Stimulated activated CD4-positive, alpha-beta T cell treated with anti-CD3 and anti-CD28 coated beads, Interleukin-1b, Interleukin-23, amount 100 ng/mL, for 48 hours (primary cell): ENCODE data around the gene ANP32B.
"Not testable (repeated sequence)": the region's sequence is repeated elsewhere in the genome, so short reads cannot be mapped to it uniquely, and the experiment has no call there.

Source experiments
- DNase-seq: peaks from one replicate; pipeline ENCODE4 v3.0.0-alpha.2; 2020

The ANP32B gene

GRCh38 chr9:97996676-97997075 is 13.5 kb downstream of the ANP32B start:
- not testable (repeated sequence) for DNase-seq

DNA sequence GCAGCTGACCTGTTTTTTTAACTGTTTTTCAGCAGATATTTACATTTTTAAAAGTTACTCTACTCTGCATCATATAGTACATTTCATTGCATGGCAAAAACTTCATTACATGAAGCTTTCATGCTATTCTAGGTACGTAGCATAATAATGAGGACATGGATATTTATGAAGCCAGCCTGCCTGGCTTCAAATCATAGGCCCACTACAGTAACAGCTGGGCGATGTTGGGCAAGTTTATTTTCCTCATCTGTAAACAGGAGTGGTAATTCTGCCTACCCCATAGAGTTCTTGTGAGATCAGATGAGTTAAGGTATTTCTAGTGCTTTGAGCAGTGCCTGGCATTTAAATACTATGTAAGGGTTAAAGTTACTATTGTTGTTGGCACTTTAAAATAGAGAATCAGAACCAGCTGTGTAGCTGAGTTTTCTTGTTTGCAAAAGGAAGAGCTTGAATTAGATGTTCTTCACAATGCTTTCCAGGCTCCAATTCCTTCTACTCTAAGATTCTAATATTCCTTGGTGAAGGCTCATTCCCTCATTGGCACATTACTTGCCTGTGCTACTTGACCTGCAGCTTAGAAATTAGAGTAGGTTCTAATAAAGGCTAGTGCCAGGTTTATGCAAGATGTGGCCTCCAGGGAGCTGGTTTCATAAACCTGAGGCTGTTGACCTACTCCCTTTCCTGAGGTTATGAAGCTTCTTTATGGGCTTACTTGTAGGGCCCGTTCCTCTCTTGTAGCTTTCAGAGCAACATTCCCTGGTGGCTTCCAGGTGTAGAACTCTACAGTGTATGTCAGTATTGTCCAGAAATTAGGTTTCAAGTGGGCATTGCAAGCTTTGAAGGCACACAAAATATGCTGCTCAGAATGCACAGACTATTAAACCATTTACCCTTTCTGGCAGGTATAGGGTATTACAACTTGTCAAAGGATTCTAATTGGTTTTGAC is 14.5 kb downstream of the ANP32B start:
- no peak for DNase-seq

DNA sequence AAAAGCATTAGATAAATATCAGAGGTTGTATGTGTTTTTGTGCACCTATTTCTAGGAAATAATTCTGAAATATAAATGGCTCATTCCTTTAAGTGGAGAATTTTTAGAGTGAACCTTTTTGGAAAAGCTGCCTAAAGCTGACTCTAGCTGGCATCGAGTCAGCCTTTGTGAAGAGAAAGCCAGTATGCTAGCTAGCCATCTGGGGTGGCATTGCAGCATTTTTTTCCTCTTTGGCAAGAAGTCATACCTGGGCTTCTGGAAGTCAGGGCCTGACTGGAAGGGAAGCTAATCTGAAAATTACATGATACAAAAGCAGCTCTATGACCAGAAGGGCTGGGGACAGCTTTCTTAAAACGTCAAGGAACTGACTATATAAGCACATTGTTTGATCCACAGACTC is 19.7 kb downstream of the ANP32B start:
- DNase-seq: no peak

DNA sequence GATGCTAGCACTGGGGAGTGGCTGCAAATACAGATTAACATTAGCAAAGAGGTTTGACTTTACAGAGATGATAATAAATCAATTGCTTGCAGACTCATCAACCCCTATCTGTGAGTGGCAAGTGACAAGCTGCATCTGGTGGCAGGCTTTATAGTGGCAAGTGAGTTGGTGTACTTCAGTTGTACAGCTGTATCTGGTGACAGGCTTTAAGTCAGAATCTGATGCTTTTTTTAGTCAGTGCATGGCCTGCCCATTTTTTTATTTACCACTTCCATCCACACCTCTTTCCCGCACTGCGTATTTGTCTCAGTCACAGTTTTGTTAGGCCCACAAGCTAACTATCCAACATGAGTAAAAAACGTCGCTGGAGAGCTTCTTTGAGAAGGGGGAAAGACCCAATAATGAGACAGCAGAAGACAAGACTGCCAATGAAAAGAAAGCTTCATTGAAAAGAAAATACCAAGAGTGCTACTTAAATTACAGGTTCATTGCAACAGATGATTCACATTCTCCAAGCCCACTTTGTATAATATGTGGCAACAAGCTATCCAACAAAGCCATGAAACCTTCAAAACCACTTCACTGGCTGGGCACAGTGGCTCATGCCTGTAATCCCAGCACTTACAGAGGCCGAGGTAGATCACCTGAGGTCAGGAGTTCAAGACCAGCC is 23.1 kb downstream of the ANP32B start:
- DNase-seq: no peak

DNA sequence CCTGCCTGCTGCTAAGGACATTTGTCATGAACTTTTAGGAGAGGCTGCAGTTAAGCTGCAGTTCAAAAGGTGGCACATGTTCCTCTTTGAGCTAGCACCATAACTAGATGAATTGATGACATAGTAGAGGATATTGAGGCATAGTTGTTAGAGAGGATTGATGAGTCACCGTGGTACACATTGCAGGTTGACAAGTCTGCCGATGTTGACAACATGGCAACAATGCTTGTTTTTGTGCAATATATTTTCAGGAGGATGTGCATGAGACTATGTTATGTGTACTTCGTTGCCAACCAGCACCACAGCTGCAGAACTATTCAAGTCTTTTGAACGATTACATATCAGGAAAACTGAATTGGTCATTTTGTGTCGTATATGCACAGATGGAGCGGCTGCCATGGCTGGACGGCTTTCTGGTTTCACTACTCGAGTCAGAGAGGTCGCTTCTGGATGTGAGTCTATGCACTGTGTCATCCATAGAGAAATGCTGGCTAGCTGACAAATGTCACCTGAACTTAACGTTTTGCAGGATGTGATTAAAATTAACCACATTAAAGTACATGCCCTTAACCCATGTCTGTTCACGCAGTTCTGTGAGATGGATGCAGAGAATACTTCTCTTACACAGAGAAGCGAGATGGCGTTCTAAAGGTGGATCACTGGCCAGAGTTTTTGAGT is 24.2 kb downstream of the ANP32B start:
- DNase-seq: peak; percentile 34

GRCh38 chr9:98008764-98009163 is 25.6 kb downstream of the ANP32B start:
- no peak for DNase-seq

GRCh38 chr9:98009437-98009836 is 26.3 kb downstream of the ANP32B start:
- no peak for DNase-seq

DNA sequence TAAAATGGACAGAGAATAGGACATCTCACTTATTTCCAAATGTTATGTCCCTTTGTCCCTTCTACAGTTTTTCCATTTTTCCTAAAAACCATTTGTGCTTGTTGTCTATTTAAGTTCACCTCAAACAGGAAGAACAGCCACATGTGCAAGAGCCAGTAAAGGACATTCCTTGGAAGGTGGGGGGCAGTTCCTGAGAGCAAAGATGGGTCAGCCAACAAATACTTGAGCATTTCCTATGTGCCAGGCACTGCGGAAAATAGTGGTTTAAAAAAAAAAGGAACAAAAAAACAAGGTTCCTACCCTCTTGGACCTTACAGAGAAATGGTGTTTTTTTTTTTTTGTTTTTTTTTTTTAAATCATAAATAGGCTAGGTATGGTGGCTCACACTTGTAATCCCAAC is 26.8 kb downstream of the ANP32B start:
- no peak for DNase-seq

DNA sequence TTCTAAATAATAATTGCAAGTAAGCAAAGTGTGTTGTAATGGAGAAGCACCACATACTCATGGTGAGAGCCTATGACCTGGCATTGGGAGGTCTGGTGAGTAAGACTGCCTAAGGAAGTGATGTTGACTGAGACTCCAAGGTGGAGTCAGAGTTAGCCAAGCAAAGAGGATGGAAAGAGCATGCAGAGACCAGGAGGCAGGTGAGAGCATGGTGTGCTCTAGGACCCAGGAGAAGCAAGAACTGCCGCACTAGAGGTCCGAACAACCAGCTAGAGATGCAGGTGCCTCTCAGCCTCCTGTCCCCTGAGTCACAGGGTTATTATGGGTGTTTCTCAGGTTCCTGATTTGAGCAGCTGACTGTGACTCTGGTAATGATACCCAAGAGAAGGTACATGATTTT is 27.3 kb downstream of the ANP32B start:
- peak; percentile 49 for DNase-seq

DNA sequence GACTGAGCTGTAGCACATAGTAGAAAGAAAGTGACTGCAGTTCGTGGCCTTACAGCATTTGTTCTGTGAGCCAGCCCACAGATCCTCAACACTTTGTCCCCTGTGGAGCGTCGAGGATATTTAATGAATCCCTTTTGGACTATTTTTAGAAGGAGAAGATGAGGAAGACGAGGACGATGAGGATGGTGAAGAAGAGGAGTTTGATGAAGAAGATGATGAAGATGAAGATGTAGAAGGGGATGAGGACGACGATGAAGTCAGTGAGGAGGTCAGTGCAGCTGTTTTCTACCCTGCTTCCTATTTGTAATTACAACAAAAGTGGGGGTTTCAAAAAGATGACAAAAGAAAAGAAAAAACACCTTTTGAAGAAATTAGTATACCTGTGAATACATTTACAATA is 28.0 kb downstream of the ANP32B start:
- no peak for DNase-seq

DNA sequence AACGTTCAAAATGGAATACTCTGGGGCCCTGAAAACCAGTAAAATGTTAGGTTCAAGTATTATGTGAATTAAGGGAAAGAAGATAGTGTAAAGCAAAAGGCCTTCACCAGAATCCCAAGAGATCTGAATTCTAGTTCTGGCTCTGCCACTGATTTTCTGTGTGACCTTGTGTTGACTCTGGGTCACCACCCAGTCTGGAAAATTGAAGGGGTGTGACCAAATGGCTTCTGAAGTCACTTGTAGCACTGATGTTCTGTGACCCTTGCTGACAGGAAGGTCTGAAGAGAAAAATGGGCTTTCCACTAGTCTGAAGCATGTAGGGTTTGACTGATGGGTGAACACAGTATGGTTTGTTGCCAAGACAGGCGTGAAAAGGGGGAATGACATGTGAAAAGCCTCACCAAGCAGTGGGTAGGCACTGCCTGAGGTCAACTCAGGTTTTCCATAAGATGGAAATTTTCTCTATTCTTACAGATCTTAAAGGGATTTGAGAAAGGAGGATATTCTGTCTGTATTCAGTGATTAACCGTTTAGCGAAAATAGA is 33.1 kb downstream of the ANP32B start:
- no peak for DNase-seq

GRCh38 chr9:98017306-98017705 is 34.2 kb downstream of the ANP32B start:
- DNase-seq: no peak

- DNase-seq: no peak
Measured at GRCh38 chr9:98018347-98018746, 35.2 kb downstream of the ANP32B start.

- no peak for DNase-seq
Measured at GRCh38 chr9:98019098-98019497, 36.0 kb downstream of the ANP32B start.

DNA sequence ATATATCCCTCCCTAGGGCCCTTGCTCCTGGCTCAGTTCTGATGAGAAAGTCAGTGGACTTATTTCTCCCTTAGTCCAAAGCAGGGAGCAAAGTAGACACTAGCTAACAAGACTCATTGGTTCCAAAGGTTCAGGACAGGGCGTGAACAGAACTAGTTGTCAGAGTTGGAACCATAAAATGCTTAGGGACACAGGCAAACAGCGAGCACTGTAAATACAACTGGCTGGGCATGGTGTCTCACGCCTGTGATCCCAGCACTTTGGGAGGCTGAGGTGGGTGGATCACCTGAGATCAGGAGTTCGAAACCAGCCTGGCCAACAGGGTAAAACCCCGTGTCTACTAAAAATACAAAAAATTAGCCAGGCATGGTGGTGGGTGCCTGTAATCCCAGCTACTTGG is 36.7 kb downstream of the ANP32B start:
- not testable (repeated sequence) for DNase-seq

DNA sequence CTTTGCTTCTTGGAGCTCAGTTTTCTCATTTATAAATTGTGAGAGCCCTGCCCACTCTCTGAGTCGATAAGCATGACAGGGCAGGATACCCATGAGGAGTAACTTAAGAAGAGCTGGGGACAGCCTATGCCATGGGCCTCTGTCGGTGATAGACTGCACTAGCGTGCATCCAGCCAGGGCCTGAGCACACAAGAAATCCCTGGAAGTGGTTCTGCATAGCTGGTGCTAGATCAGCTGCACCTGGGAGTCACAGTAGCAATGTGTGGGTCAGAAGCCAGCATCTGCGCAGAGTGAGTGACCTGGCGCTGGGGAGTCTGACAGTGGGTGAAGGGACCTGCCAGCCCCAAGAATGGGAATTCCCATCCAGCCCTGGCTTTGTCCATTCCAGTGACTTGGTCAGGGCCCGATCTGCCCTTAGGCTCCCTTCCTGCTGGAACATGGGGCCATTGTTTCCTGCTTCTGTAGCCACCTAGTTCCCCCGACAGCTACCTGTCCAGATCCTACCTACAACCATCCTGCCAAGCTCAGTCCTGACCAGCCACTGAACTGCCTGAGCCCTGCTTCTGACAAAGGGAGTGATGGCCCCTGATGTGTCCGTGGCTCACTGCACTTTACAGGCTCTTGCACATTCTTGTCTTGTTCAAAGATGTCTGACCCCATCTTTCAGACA is 37.5 kb downstream of the ANP32B start:
- DNase-seq: no peak

DNA sequence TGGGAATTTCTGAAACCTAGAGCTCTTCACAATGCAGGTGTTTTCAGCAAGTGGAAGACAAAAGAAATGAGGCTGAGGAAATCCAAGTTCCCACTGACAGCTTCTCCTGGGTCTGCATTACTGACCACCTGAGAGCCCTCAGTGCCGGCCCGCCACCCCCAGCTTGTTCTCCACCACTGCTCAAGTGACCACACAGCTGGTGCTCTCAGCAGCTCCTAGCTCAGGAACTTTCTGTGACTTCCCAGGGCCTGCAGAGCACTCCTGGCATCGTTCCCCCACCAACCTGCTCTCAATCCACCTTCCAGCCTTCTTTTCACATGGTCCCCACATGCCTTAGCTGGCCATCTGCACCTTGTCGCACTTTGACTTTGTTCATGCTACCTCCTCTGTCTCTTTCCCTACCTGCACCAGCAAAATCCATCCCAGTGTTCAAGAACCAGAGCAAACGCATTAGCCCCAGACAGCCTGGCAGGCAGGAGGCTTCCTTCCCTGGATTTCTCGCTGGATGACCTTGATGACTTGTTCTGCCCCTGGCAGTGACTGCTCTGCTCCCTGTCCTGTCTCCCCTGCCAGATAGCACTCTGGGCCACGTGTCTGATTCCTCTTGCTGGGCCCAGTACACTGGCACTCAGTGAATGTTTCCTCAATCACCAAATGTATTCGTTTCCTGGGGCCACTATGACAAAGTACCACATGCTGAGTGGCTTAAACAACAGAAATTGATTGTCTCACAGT is 38.3 kb downstream of the ANP32B start:
- no peak for DNase-seq

- DNase-seq: no peak
Measured at GRCh38 chr9:98022447-98022846, 39.3 kb downstream of the ANP32B start.

GRCh38 chr9:98024702-98025101 is 41.6 kb downstream of the ANP32B start:
- no peak for DNase-seq

DNA sequence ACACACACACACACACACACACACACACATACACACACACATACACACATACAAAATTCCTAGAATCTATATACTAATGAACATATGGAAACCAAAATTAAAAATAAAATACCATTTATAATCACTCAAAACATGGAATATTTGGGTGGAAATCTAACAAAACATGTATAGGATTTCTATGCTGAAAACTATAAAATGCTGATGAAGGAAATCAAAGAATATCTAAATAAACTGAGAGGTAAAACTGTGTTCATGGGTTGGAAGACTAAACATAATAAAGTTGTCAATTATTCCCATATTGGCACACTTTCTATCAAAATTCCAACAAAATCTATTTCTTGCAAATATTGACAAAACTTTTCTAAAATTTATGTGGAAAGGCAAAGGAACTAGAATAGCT is 48.0 kb downstream of the ANP32B start:
- no peak for DNase-seq

- DNase-seq: no peak
Measured at GRCh38 chr9:98031935-98032334, 48.8 kb downstream of the ANP32B start.
